Keratinocyte (primary cell): ENCODE data around the gene RIT2. TPM values are rescaled to one million over a fixed set of nuclear protein-coding genes. Genes with fewer than 3 reads are reported as not detected.

ENCODE experiments used
- DNase-seq: peaks from one replicate; pipeline ENCODE4 v3.0.0-alpha.2; 2011; ENCODE audit warnings: low read depth, missing footprints, low spot score
- FAIRE-seq: peaks from 2 replicates; lab custom pipeline; 2011; peaks lifted over from hg19 to GRCh38; lab: Jason Lieb, UNC
- H2AFZ ChIP-seq: 2 replicates; pipeline ENCODE4 v1.6.0; 2012; ENCODE audit warnings: low read length, control low read depth, inconsistent platforms; ENCODE audit not compliant: control insufficient read depth
- H3K27ac ChIP-seq: 2 replicates; pipeline ENCODE4 v1.5.1; 2011; ENCODE audit warnings: low read length; ENCODE audit not compliant: control insufficient read depth, insufficient read depth
- H3K27me3 ChIP-seq: 3 replicates; pipeline ENCODE4 v1.6.0; 2011; ENCODE audit warnings: low read length; ENCODE audit not compliant: control insufficient read depth, insufficient read depth; ENCODE audit errors: extremely low read depth
- H3K36me3 ChIP-seq, 2 experiments: 2 replicates in 1 of 2; 3 replicates in 1 of 2; pipeline ENCODE4 v1.5.1; 2011; ENCODE audit warnings: low read length in 2 of 2, mild to moderate bottlenecking in 1 of 2; ENCODE audit not compliant: control insufficient read depth in 2 of 2, insufficient read depth in 2 of 2; ENCODE audit errors: extremely low read depth in 1 of 2
- H3K4me1 ChIP-seq: 3 replicates; pipeline ENCODE4 v1.5.1; 2011; ENCODE audit warnings: low read length; ENCODE audit not compliant: control insufficient read depth, insufficient read depth; ENCODE audit errors: extremely low read depth
- H3K4me2 ChIP-seq: 3 replicates; pipeline ENCODE4 v1.6.0; 2011; ENCODE audit warnings: low read depth, low read length; ENCODE audit not compliant: control insufficient read depth, insufficient read depth; ENCODE audit errors: extremely low read depth
- H3K4me3 ChIP-seq, 3 experiments: fragments of 200-600 bp in 1 of 3; sonication (generic) in 1 of 3; 2 replicates in 2 of 3; 3 replicates in 1 of 3; pipeline ENCODE4 v1.5.1; 2011 to 2016; ENCODE audit warnings: low read length in 3 of 3, mild to moderate bottlenecking in 3 of 3, control low read depth in 2 of 3, inconsistent platforms in 1 of 3, low read depth in 1 of 3, mixed read lengths in 1 of 3, mixed run types in 1 of 3, moderate library complexity in 1 of 3; ENCODE audit not compliant: control insufficient read depth in 2 of 3, insufficient read depth in 2 of 3; ENCODE audit errors: extremely low read depth in 1 of 3
- H3K79me2 ChIP-seq: 2 replicates; pipeline ENCODE4 v1.6.0; 2012; ENCODE audit warnings: low read length; ENCODE audit not compliant: control insufficient read depth, insufficient read depth
- H3K9ac ChIP-seq: 3 replicates; pipeline ENCODE4 v1.6.0; 2011; ENCODE audit warnings: low read length; ENCODE audit not compliant: control insufficient read depth, insufficient read depth; ENCODE audit errors: extremely low read depth
- H3K9me1 ChIP-seq: 3 replicates; pipeline ENCODE4 v1.6.0; 2011; ENCODE audit warnings: low read length; ENCODE audit not compliant: control insufficient read depth, insufficient read depth; ENCODE audit errors: extremely low read depth
- H3K9me3 ChIP-seq: 2 replicates; pipeline ENCODE4 v1.5.1; 2012; ENCODE audit warnings: low read depth, low read length; ENCODE audit not compliant: control insufficient read depth
- H4K20me1 ChIP-seq: 3 replicates; pipeline ENCODE4 v1.6.0; 2011; ENCODE audit warnings: low read length; ENCODE audit not compliant: control insufficient read depth, insufficient read depth; ENCODE audit errors: extremely low read depth
- CTCF ChIP-seq, 3 experiments: IDR thresholded peaks in 1 of 3; conservative IDR thresholded peaks in 1 of 3; optimal IDR thresholded peaks in 1 of 3; 2 replicates in 2 of 3; 3 replicates in 1 of 3; pipeline versions ENCODE3 to v1.5.1; 2011; ENCODE audit warnings: low read length in 3 of 3, mild to moderate bottlenecking in 3 of 3, moderate library complexity in 2 of 3, control low read depth in 1 of 3, inconsistent platforms in 1 of 3; ENCODE audit not compliant: insufficient read depth in 2 of 3; ENCODE audit errors: extremely low read depth in 1 of 3
- EZH2 ChIP-seq: IDR thresholded peaks from one replicate; pipeline ENCODE4 v1.6.1; 2012; ENCODE audit warnings: inconsistent platforms, mild to moderate bottlenecking, low read length, moderate library complexity
- dilution Hi-C: fragments of 300-500 bp; cut with MboI; formaldehyde crosslinking; loops from one replicate; pipeline ENCODE4 v1.7.0; 2020; ENCODE audit warnings: low sequenced_read_pairs; ENCODE audit not compliant: extremely low pct_ligation_motif_present
- polyA plus RNA-seq, 5 experiments: library from polyadenylated mRNA; depleted of rRNA in 3 of 5; stranded (reverse) in 3 of 5; stranded (forward) in 1 of 5; unstranded in 1 of 5; fragments of >200 nt; gene quantifications; 1 replicate in 1 of 5; 2 replicates in 3 of 5; 3 replicates in 1 of 5; pipeline versions ENCODE4 v1.2.1 to v1.2.3, GENCODE V29; 2011 to 2012; ENCODE audit warnings: missing spikeins in 2 of 5, low read depth in 1 of 5, low replicate concordance in 1 of 5

Gene RIT2
- polyA plus RNA-seq, 1 donor (not counting 4 experiments of a cell fraction or from before 2014, with no cell fraction given), result not detected

GRCh38 chr18:42950732-42951131 is 164.8 kb downstream of the RIT2 start:
- no peak for DNase-seq
- Histone ChIP-seq H3K27me3 (no peaks in the 10 kb centered on the region), H3K4me1 (no peaks in the 10 kb centered on the region), H3K9ac (no peak overlapping the region), H3K4me3 (no peak overlapping the region), H2AFZ (no peak overlapping the region), H3K4me2 (no peak overlapping the region), H3K79me2 (no peaks in the 10 kb centered on the region), H3K9me1 (no peaks in the 10 kb centered on the region), H3K9me3 (no peaks in the 10 kb centered on the region), H4K20me1 (no peaks in the 10 kb centered on the region), H3K27ac (no peak overlapping the region), H3K36me3 (no peaks in the 10 kb centered on the region)
- no peak for FAIRE-seq
- dilution Hi-C loops, result no loop called here
- TF ChIP-seq EZH2 (no peak), CTCF (optimal IDR thresholded peaks at IDR 0.05 in 1 of 3, IDR thresholded peaks at IDR 0.05 in 1 of 3, conservative IDR thresholded peaks at IDR 0.05 in 1 of 3; ENCODE audit: extremely low read depth in 1 of 3, insufficient read depth in 2 of 3, low read length in 3 of 3) (no peak)

- H3K36me3 ChIP-seq, result no peaks in the 10 kb centered on the region
- DNase-seq (no peak), FAIRE-seq (no peak)
- H3K9me3 ChIP-seq, result no peaks in the 10 kb centered on the region
- H3K4me3 ChIP-seq, result no peak overlapping the region
- no peaks in the 10 kb centered on the region for H3K4me1 ChIP-seq
- no peaks in the 10 kb centered on the region for H3K27me3 ChIP-seq
- no peaks in the 10 kb centered on the region for H3K79me2 ChIP-seq
- no peak for TF ChIP-seq EZH2
- no peak for TF ChIP-seq CTCF (optimal IDR thresholded peaks at IDR 0.05 in 1 of 3, IDR thresholded peaks at IDR 0.05 in 1 of 3, conservative IDR thresholded peaks at IDR 0.05 in 1 of 3; ENCODE audit: extremely low read depth in 1 of 3, insufficient read depth in 2 of 3, low read length in 3 of 3)
- H3K4me2 ChIP-seq, result no peak overlapping the region
- H3K9me1 ChIP-seq, result no peaks in the 10 kb centered on the region
- no peak overlapping the region for H3K27ac ChIP-seq
- no peak overlapping the region for H2AFZ ChIP-seq
- no peak overlapping the region for H3K9ac ChIP-seq
- H4K20me1 ChIP-seq, result no peaks in the 10 kb centered on the region
- dilution Hi-C loops, result no loop called here
Observed at GRCh38 chr18:42948831-42949230, 166.7 kb downstream of the RIT2 start.
